HG02642 (cell line): Measurements from ENCODE around the gene ZBTB4.

Source experiments
- ATAC-seq: cut with Tn5 transposase; IDR thresholded peaks from one replicate; pipeline ENCODE4 v1.9.1; 2021; ENCODE audit warnings: mild to moderate bottlenecking; ENCODE audit not compliant: unreplicated experiment, poor library complexity

Gene ZBTB4, protein sequence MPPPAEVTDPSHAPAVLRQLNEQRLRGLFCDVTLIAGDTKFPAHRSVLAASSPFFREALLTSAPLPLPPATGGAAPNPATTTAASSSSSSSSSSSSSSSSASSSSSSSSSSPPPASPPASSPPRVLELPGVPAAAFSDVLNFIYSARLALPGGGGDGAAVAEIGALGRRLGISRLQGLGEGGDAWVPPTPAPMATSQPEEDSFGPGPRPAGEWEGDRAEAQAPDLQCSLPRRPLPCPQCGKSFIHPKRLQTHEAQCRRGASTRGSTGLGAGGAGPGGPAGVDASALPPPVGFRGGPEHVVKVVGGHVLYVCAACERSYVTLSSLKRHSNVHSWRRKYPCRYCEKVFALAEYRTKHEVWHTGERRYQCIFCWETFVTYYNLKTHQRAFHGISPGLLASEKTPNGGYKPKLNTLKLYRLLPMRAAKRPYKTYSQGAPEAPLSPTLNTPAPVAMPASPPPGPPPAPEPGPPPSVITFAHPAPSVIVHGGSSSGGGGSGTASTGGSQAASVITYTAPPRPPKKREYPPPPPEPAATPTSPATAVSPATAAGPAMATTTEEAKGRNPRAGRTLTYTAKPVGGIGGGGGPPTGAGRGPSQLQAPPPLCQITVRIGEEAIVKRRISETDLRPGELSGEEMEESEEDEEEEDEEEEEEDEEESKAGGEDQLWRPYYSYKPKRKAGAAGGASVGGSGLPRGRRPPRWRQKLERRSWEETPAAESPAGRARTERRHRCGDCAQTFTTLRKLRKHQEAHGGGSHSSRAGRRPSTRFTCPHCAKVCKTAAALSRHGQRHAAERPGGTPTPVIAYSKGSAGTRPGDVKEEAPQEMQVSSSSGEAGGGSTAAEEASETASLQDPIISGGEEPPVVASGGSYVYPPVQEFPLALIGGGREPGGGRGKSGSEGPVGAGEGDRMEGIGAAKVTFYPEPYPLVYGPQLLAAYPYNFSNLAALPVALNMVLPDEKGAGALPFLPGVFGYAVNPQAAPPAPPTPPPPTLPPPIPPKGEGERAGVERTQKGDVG

DNA sequence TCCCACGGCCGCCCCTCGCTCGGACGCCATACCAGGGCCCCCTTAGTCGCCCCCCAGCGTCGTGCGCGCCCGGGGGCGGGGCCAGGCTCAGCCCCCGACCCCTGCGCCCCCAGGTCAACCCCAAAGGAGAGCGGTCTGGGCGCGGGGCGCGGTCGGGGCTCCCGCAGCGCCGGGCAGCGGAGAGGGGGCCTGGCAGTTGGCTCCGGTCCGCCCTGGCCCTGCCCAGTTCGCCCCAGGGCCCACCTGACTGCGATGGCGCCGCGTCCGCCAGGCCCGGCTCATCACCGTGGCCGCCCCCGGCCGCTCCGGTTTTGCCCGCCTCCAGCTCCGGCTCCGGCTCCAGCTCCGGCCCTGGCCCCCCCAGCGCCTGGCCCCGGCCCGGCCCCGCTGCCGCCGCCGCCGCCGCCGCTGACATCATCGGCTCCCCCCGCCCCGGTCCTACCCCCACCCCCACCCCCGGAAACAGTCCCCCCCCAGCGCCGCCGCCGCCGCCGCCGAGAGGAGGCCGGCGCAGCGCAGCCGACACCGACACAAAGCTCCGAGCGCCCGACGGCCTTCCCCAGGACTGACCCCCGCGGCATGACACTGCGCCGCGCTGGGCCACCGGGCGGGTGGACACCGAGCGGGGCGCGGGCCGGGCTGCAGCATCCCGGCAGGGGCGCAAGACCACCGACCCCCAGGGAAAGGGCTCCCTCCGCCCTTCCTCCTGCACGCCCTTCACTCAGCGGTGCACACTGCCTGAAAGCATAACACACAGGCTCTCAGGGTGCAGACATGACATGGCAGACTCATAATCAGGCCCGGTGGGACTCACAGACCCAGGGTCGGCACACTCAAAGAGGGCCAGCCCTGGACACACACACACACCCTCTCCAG is at the start of gene ZBTB4:
ZBTB4 (minus strand) TSS at position 419 of the 876 bp plus-strand sequence. CDS start 12,830 bp downstream, outside the sequence.
- ATAC-seq: no peak

DNA sequence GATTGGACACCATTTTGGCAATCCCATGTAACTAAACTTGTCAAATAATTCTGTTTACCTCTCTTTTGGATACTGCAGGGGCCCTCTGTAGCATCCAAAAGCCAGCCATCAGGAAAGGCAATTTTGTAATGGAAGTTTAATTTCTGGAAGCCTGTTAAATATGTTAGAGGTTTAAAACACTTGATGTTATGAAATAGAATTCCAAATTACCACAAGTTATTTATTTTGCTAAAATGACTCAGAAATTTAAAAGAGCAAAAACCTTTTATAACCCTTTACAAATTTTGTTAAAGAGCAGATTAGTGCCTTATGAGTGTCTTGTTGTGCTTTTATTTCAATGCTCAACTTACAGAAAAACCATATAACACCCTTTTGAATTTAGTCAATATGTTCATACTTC is 49.4 kb upstream of the ZBTB4 start:
- ATAC-seq: no peak

DNA sequence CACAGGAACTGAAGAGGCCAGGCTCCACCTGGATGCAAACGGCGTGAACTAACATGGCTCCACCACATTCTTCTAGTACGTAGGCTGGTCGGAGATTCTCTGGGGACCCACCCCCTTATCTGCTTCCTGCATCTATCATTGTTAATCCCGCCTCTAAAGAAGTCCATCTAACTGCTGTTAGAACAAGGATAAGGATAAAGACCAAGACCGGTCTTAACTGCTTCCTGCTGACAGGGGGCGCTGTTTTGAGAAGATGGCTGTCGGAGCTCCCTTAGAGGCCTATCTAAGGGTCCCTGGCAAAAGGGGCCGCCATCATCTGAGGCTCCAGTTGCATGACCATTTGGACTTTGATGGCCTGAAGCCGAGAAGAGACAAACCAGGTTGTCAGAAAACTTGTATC is 43.6 kb upstream of the ZBTB4 start:
- no peak for ATAC-seq

DNA sequence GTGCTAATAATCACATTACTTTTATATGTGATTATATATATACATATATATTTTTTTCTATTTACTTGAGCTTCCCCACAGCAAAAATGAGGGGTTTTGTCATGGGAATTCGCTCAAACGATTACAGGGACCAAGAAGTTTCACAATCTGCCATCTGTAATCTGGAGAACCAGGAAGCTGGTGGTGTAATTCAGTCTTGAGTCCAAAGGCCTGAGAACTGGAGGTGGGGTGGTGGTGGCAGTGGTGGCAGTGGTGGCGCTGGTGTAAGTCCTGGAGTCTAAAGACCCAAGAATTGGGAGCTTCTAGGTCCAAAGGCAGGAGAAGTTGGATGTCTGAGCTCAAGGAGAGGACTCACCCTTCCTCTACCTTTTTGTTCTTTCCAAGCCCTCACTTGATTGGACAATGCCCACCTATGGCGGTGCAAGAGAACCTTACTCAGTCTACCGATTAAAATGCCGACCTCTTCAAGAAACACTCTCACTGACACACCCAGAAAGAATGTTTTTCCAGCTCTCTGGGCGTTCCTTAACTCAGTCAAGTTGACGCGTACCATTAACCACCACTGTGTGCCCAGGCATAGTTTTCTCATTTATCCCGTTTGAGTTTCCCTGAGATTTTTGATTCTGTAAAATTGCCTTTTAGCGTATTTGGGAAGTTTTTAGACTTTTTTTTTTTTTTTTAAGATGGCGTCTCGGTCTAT is 36.6 kb upstream of the ZBTB4 start:
- no peak for ATAC-seq

DNA sequence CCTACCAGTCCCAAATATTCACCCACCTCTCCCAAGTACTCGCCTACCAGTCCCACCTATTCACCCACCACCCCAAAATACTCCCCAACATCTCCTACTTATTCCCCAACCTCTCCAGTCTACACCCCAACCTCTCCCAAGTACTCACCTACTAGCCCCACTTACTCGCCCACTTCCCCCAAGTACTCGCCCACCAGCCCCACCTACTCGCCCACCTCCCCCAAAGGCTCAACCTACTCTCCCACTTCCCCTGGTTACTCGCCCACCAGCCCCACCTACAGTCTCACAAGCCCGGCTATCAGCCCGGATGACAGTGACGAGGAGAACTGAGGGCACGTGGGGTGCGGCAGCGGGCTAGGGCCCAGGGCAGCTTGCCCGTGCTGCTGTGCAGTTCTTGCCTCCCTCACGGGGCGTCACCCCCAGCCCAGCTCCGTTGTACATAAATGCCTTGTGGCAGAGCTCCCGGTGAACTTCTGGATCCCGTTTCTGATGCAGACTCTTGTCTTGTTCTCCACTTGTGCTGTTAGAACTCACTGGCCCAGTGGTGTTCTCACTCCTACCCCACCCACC is 34.5 kb upstream of the ZBTB4 start:
- no peak for ATAC-seq

DNA sequence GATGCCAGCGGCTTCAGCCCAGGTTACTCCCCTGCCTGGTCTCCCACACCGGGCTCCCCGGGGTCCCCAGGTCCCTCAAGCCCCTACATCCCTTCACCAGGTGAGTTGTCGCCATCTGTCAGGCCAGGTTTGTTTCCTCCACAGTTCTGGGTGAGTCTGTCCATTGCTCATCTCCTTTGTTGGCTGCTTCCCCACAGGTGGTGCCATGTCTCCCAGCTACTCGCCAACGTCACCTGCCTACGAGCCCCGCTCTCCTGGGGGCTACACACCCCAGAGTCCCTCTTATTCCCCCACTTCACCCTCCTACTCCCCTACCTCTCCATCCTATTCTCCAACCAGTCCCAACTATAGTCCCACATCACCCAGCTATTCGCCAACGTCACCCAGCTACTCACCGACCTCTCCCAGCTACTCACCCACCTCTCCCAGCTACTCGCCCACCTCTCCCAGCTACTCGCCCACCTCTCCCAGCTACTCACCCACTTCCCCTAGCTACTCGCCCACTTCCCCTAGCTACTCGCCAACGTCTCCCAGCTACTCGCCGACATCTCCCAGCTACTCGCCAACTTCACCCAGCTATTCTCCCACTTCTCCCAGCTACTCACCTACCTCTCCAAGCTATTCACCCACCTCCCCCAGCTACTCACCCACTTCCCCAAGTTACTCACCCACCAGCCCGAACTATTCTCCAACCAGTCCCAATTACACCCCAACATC is 33.6 kb upstream of the ZBTB4 start:
- no peak for ATAC-seq

DNA sequence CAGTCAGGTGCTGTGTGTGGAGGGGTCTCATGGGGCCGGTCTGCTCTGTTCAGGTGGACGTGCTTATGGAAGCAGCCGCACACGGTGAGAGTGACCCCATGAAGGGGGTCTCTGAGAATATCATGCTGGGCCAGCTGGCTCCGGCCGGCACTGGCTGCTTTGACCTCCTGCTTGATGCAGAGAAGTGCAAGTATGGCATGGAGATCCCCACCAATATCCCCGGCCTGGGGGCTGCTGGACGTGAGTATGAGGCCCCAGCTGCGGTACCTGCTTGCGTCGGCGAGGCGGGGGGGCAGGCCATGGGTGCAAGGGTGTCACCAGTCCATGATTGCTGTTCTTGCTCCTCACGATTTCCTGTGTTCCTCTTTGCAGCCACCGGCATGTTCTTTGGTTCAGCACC is 32.7 kb upstream of the ZBTB4 start:
- ATAC-seq: no peak

DNA sequence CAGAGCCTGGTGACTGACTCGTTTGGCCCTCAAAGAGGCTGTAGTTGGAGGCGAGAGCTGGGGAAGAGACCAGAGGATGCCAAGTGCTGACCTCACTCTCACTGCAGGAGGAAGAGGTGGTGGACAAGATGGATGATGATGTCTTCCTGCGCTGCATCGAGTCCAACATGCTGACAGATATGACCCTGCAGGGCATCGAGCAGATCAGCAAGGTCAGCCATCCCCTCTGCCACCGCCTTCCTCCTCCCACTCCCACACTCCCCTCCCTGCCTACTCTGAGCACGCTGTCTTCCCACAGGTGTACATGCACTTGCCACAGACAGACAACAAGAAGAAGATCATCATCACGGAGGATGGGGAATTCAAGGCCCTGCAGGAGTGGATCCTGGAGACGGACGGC is 31.7 kb upstream of the ZBTB4 start:
- no peak for ATAC-seq

DNA sequence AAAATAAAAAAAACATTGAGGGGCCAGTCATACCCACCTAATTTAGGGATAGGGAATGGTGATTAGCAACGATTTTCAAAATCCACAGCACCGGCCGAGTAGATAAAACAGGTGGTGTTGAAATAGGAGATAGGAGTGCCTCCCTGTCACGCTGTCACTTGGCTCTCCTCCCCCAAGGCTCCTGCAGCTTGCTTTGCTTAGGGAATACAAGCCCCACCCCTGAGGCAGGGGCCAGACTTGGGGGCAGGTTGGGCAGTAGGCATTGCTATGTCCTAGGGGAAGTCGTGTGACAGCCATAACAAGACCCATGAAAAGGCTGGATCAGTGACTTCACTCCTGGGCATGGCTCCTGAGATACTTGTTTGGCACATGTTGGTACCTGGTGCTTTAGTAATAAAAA is 30.5 kb upstream of the ZBTB4 start:
- no peak for ATAC-seq

DNA sequence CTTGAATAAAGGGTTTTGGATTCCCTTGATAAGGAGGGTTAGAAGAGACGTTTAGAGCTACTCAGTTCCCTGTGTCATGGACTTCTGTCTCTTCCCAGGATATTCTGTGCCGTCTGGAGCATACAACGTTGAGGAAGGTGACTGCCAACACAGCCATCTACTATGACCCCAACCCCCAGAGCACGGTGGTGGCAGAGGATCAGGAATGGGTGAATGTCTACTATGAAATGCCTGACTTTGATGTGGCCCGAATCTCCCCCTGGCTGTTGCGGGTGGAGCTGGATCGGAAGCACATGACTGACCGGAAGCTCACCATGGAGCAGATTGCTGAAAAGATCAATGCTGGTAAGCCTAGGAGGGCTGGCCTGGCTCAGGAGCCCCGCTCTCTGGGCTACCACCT is 29.4 kb upstream of the ZBTB4 start:
- no peak for ATAC-seq

DNA sequence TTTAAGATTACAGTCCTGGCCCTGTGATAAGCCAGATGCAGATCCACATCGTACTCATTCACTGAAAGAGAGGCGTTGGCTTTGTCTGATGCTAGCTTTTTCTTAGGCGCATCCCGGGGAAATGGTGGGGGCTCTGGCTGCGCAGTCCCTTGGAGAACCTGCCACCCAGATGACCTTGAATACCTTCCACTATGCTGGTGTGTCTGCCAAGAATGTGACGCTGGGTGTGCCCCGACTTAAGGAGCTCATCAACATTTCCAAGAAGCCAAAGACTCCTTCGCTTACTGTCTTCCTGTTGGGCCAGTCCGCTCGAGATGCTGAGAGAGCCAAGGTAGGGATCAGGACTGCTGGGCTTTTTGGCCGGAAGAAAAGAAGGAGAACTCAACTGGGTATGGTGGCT is 28.7 kb upstream of the ZBTB4 start:
- ATAC-seq: no peak

DNA sequence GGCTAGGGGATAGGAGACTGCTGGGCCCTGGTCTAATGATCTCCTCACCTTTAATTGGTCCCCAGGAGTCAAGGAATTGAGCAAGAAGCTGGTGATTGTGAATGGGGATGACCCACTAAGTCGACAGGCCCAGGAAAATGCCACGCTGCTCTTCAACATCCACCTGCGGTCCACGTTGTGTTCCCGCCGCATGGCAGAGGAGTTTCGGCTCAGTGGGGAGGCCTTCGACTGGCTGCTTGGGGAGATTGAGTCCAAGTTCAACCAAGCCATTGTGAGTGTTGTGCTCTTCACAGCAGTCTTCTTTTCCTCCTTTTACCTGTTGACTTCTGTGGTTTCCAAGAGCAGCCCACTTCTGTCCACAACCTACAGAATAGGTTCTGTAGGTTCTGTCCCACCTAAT is 24.1 kb upstream of the ZBTB4 start:
- ATAC-seq: no peak

DNA sequence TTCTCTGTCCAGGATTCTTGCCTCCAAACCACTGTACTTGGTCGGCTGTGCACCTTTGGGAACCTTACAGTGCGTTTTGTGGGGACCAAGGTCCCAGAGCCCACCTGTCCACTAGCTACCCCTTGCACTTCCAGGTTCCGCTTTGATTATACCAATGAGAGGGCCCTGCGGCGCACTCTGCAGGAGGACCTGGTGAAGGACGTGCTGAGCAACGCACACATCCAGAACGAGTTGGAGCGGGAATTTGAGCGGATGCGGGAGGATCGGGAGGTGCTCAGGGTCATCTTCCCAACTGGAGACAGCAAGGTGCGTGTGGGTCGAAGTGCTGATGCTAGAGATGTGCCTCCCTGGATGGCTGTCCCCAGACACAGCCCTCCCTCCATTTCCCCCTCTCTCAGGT is 23.6 kb upstream of the ZBTB4 start:
- no peak for ATAC-seq

DNA sequence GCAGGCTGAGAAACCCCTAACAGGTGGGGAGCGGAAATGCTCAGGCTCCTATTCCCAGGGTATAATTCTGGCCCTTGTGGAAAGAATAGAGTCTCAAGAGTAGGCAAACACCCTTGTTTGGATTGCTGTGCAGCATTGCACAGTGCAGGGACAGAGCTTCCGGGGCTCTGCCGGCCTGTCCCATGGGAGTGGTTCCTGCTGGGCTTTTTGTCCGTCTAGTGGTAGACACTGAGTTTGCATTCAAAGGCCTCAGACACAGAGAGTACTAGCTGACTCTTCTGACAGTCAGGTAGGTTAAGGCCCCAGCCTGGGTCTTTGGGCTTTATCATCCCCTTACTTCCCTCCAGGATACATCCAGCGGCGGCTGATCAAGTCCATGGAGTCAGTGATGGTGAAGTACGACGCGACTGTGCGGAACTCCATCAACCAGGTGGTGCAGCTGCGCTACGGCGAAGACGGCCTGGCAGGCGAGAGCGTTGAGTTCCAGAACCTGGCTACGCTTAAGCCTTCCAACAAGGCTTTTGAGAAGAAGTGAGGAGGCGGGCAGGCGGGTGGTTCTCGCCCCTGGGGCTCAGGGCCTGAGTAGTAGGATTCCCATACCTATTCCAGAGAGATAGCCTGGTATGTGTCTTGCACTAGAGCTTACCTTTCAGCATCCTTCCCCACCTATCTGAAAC is 22.9 kb upstream of the ZBTB4 start:
- ATAC-seq: no peak

DNA sequence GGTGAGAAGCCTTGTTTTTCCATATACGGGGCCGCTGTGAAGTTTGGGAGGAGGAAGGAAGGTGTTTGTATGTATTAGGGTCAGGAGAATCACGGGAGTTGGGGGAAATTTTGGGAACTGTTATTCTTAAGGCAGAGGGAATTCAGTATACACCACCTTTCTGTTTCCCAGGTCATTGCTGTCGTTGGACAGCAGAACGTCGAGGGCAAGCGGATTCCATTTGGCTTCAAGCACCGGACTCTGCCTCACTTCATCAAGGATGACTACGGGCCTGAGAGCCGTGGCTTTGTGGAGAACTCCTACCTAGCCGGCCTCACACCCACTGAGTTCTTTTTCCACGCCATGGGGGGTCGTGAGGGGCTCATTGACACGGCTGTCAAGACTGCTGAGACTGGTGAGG is 22.3 kb upstream of the ZBTB4 start:
- no peak for ATAC-seq

DNA sequence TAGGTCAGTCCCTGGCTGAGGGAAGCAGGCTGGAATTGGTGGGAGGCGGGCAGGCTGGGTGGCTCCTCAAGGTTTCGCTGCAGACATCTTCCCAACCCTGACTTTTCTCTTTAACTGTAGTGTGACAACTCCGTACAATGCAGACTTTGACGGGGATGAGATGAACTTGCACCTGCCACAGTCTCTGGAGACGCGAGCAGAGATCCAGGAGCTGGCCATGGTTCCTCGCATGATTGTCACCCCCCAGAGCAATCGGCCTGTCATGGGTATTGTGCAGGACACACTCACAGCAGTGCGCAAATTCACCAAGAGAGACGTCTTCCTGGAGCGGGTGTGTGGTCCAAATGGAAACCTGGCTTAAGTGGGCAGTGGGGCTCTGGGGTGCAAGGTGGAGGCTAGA is 19.7 kb upstream of the ZBTB4 start:
- ATAC-seq: no peak

DNA sequence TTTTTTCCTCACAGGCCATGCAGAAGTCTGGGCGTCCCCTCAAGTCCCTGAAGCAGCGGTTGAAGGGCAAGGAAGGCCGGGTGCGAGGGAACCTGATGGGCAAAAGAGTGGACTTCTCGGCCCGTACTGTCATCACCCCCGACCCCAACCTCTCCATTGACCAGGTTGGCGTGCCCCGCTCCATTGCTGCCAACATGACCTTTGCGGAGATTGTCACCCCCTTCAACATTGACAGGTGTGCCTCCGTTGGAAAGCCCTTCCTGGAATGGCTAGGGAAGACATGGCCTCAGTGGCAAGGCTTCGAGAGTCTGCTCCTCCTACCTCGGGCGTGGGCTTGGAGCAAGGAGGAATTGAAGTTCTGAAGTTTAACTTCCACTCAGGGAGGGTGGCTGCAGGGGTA is 18.2 kb upstream of the ZBTB4 start:
- ATAC-seq: no peak

DNA sequence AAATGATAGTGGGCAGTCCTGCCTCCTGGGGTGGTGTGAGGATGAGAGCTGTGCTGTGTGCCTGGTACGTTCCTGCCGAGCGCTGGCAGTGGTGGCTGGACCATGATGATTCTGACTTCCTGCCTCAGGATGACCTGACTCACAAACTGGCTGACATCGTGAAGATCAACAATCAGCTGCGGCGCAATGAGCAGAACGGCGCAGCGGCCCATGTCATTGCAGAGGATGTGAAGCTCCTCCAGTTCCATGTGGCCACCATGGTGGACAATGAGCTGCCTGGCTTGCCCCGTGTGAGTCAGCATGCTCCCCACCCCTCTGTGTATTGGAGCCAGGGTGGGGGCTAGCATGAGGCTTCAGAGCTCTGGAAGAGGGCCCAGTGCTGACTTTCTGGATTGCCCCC is 17.8 kb upstream of the ZBTB4 start:
- no peak for ATAC-seq
